ENCODE results near the gene PTPRU.

The PTPRU gene

GRCh38 chr1:29255134-29255666 is 18.9 kb downstream of the PTPRU start:
- H3K27me3 ChIP-seq (ENCODE audit: insufficient read depth, low read length, poor library complexity, severe bottlenecking), result no peaks in the 10 kb centered on the region
- H3K4me1 ChIP-seq (ENCODE audit: insufficient read depth, low read length, poor library complexity, severe bottlenecking), result no peaks in the 10 kb centered on the region
- no peak for TF ChIP-seq EZH2phosphoT487 (IDR thresholded peaks at IDR 0.05; ENCODE audit: borderline replicate concordance)
- TF ChIP-seq CTCF (conservative IDR thresholded peaks at IDR 0.05; ENCODE audit: low read length), result no peak
- no peaks in the 10 kb centered on the region for H3F3A ChIP-seq (ENCODE audit: low read depth)
- no peak overlapping the region for H3K4me2 ChIP-seq (ENCODE audit: low read depth, low read length, poor library complexity, severe bottlenecking)
- H3K4me3 ChIP-seq (ENCODE audit: low read length, poor library complexity, severe bottlenecking), result no peak overlapping the region
- H3K79me2 ChIP-seq (ENCODE audit: insufficient read depth, low read length), result no peaks in the 10 kb centered on the region
- no peaks in the 10 kb centered on the region for H3K9me2 ChIP-seq (replicated peaks; ENCODE audit: low read depth, low read length)
- no peak overlapping the region for H2AFZ ChIP-seq (ENCODE audit: low read length)
- no peak overlapping the region for H3K9ac ChIP-seq (ENCODE audit: low read depth, low read length, poor library complexity, severe bottlenecking)
- no peaks in the 10 kb centered on the region for H4K20me1 ChIP-seq (ENCODE audit: insufficient read depth, low read length, poor library complexity, severe bottlenecking)
- no peaks in the 10 kb centered on the region for H3K36me3 ChIP-seq (ENCODE audit: insufficient read depth, low read length)
- no peaks in the 10 kb centered on the region for H3K9me3 ChIP-seq (ENCODE audit: insufficient read depth, low read depth, low read length)

GRCh38 chr1:29256394-29256793 is 20.1 kb downstream of the PTPRU start:
- TF ChIP-seq CTCF (conservative IDR thresholded peaks at IDR 0.05; ENCODE audit: low read length) (peak; percentile 33; the same call in 1 of the 2 replicates), EZH2phosphoT487 (IDR thresholded peaks at IDR 0.05; ENCODE audit: borderline replicate concordance) (no peak)
- no peaks in the 10 kb centered on the region for H3K9me3 ChIP-seq (ENCODE audit: insufficient read depth, low read depth, low read length)
- H4K20me1 ChIP-seq (ENCODE audit: insufficient read depth, low read length, poor library complexity, severe bottlenecking), result no peaks in the 10 kb centered on the region
- no peaks in the 10 kb centered on the region for H3K36me3 ChIP-seq (ENCODE audit: insufficient read depth, low read length)
- H3K4me2 ChIP-seq (ENCODE audit: low read depth, low read length, poor library complexity, severe bottlenecking), result no peak overlapping the region
- H3K9me2 ChIP-seq (replicated peaks; ENCODE audit: low read depth, low read length), result no peaks in the 10 kb centered on the region
- H3K4me3 ChIP-seq (ENCODE audit: low read length, poor library complexity, severe bottlenecking), result no peak overlapping the region
- H2AFZ ChIP-seq (ENCODE audit: low read length), result no peak overlapping the region
- no peaks in the 10 kb centered on the region for H3F3A ChIP-seq (ENCODE audit: low read depth)
- H3K79me2 ChIP-seq (ENCODE audit: insufficient read depth, low read length), result no peaks in the 10 kb centered on the region
- no peaks in the 10 kb centered on the region for H3K27me3 ChIP-seq (ENCODE audit: insufficient read depth, low read length, poor library complexity, severe bottlenecking)
- no peak overlapping the region for H3K9ac ChIP-seq (ENCODE audit: low read depth, low read length, poor library complexity, severe bottlenecking)
- no peaks in the 10 kb centered on the region for H3K4me1 ChIP-seq (ENCODE audit: insufficient read depth, low read length, poor library complexity, severe bottlenecking)

- Histone ChIP-seq H3K9me2 (replicated peaks; ENCODE audit: low read depth, low read length) (no peaks in the 10 kb centered on the region), H4K20me1 (ENCODE audit: insufficient read depth, low read length, poor library complexity, severe bottlenecking) (no peaks in the 10 kb centered on the region), H3K9me3 (ENCODE audit: insufficient read depth, low read depth, low read length) (no peaks in the 10 kb centered on the region), H3K4me2 (ENCODE audit: low read depth, low read length, poor library complexity, severe bottlenecking) (no peak overlapping the region), H3F3A (ENCODE audit: low read depth) (no peaks in the 10 kb centered on the region), H3K9ac (ENCODE audit: low read depth, low read length, poor library complexity, severe bottlenecking) (no peak overlapping the region), H3K79me2 (ENCODE audit: insufficient read depth, low read length) (no peaks in the 10 kb centered on the region), H3K4me3 (ENCODE audit: low read length, poor library complexity, severe bottlenecking) (no peak overlapping the region), H3K36me3 (ENCODE audit: insufficient read depth, low read length) (no peaks in the 10 kb centered on the region), H3K4me1 (ENCODE audit: insufficient read depth, low read length, poor library complexity, severe bottlenecking) (no peaks in the 10 kb centered on the region), H2AFZ (ENCODE audit: low read length) (no peak overlapping the region), H3K27me3 (ENCODE audit: insufficient read depth, low read length, poor library complexity, severe bottlenecking) (no peaks in the 10 kb centered on the region)
- TF ChIP-seq EZH2phosphoT487 (IDR thresholded peaks at IDR 0.05; ENCODE audit: borderline replicate concordance) (no peak), CTCF (conservative IDR thresholded peaks at IDR 0.05; ENCODE audit: low read length) (no peak)
Measured at GRCh38 chr1:29256979-29257804, 20.9 kb downstream of the PTPRU start.

Data from Loucy (cell line).